GM23248 (cell line): ENCODE measurements around the gene PLEKHD1.

Experiments used
- EZH2 ChIP-seq: fragments of 200-600 bp; sonication (generic); IDR thresholded peaks from 2 replicates; pipeline ENCODE4 v1.6.1; 2018; ENCODE audit warnings: antibody characterized with exemption, mild to moderate bottlenecking; ENCODE audit not compliant: insufficient read depth, poor library complexity, severe bottlenecking
- EZH2phosphoT487 ChIP-seq: fragments of 200-600 bp; sonication (generic); IDR thresholded peaks from 2 replicates; pipeline ENCODE4 v1.6.1; 2018; ENCODE audit warnings: antibody characterized with exemption, moderate library complexity, mild to moderate bottlenecking, low read depth; ENCODE audit not compliant: insufficient read depth

DNA sequence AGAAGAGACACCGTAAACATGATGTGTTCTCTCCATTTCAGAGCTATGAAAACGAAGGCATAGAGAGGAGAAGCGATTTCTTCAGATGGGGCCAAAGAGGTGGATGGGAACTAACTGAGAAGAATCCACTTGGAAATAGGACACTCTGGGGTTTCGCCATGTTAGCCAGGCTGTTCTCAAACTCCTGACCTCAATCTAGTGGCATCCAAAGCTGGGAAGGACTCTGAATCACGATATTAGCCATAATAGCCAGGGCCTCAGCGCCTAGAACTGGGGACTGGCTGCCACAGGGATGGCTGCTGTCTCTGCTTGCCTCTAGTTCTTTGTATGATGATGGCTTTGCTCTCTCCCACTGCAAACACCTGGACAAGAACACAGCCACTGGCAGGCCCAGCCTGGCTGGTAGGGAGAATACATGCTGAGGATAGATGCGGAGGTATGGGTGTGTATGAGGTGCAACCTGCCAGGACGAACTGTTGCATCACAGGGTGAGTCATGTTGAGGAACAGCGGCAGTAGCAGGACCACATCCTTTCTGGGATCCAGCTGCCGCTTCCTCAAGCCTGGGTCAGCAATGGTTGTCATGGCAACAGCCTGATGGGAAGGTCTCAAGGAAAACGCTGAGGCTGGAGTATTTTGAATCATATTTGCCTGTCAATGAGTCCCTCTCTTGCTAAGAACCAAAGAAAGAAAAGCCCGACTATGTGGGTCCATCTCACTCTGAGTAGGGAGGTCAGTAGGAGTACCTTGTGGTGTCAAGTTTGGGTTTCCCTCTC lies 59.0 kb downstream of the PLEKHD1 start:
- TF ChIP-seq EZH2 (no peak), EZH2phosphoT487 (no peak)
